GM12873 (cell line): ENCODE data around the gene ITIH3.

Experiments
- TF ChIP-seq, protein P1 (sequence below): IDR thresholded peaks from 2 replicates; pipeline ENCODE4 v1.5.1; 2012; ENCODE audit warnings: low read depth, mild to moderate bottlenecking, moderate library complexity, low read length, control low read depth; ENCODE audit not compliant: insufficient read depth; ENCODE audit errors: missing control alignments

The ITIH3 gene

DNA sequence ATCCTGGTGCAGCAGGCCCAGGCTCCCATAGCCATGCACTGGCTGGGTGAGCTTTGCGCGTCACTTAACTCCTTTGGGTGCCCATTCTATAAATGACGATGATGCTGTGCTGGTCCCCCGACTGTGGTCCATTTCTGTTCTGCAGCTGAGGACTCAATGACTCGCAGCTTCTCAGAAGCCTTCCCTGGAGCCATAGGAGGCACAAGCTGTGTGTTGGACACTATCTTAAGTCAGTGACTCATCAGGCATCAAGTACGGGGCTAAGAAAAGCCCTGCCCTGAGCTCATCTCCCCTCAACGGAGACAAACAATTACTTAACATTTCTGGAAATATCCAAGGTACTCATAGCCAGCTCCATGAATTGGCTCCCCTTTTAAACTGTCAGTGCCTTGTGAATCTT, 54.0 kb downstream of the ITIH3 start:
- TF ChIP-seq, protein P1, sequence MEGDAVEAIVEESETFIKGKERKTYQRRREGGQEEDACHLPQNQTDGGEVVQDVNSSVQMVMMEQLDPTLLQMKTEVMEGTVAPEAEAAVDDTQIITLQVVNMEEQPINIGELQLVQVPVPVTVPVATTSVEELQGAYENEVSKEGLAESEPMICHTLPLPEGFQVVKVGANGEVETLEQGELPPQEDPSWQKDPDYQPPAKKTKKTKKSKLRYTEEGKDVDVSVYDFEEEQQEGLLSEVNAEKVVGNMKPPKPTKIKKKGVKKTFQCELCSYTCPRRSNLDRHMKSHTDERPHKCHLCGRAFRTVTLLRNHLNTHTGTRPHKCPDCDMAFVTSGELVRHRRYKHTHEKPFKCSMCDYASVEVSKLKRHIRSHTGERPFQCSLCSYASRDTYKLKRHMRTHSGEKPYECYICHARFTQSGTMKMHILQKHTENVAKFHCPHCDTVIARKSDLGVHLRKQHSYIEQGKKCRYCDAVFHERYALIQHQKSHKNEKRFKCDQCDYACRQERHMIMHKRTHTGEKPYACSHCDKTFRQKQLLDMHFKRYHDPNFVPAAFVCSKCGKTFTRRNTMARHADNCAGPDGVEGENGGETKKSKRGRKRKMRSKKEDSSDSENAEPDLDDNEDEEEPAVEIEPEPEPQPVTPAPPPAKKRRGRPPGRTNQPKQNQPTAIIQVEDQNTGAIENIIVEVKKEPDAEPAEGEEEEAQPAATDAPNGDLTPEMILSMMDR = no peak

DNA sequence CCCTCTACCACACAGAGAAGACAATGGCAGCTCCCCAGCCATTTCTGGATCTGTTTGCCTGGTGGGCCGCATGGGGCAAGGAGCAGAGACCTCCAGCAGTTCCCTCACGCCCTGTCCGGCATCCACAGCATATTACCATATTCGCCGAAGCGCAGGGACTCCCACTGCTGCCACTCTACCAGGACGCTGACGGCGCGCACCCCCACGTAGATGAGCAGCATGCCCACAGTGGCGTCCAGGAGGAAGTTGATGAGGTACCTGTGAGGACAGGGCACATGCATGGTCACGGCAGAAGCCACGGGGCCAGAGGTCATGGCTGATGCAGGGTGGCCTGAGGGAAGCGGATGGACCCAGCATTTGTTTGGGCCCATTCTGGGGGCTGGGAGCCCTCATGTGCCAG, 55.1 kb downstream of the ITIH3 start:
- TF ChIP-seq, protein P1 = no peak

DNA sequence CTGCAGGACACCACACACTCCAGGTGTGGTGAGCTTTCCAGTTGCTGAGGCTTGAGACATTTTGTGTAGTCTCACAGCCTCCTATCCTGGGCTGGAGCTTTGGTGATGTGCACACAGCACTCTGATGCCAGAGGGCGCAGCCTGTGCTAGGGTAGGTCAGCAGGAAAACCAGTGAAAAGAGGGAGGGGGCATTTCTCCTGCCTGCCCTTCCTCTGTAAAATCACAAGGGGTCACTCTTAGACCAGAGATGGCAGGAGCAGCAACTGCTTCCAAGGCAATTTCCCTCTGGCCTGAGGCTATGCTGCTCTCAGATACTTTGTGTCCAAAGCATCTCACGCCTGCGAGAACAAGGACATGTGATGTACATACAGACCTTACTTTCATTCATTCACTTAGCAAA, 56.8 kb downstream of the ITIH3 start:
- TF ChIP-seq, protein P1 = peak; percentile 75

DNA sequence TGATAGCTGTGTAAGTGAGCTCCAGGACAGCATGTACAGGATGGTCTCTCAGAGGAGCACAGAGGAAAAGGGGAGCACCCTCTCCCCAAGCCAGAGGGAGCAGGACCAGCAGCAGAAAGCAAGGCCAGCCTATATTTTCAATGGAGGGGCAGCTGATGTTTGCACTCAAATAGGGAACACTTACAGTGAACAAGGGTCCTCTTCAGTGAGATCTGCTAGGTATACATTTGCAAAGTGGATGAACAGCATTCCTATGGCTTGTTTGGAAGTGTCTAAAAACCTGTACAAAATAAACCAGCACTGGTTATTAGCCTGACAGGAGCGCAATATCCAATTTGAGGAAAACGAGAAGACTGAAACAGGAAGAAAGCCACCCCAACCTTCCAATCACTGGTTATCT, 57.8 kb downstream of the ITIH3 start:
- TF ChIP-seq, protein P1 = no peak

DNA sequence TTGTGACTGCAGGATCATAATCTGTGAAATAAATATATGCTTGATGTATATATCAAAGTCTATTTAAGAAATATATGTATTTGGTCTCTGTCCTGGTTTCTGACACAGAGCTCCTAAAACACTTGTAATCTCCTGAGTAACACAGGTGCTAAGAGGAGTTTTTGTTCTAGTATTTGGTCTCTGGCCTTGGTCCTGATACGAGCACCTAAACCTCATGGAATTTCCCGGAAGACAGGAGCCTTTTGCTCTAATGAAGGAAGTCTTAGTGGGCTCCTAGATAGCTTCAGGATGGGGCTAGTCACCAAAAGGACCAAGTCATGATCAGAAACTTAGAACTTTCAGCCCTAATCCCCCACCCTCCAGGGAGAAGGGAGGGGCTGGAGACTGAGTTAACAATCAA, 59.4 kb downstream of the ITIH3 start:
- TF ChIP-seq, protein P1 = no peak

DNA sequence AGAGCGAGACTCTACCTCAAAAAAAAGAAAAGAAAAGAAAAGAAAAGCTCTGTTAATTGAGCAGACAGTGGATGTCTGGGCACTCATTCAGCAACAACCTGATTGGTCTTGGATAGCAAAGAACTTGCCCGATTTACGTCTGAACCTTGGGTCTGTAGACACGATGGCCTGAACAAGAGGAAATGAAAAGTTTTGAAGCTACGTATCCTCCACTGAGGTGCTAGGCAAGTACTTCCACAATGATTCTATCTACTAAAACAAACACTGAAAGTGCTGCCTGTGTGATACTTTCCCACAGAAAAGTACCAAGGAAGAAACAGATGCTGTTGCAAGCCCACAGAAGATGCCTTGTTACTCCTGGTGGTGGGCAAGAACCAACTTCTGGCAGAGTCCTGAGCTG, 62.1 kb downstream of the ITIH3 start:
- TF ChIP-seq, protein P1 = no peak

DNA sequence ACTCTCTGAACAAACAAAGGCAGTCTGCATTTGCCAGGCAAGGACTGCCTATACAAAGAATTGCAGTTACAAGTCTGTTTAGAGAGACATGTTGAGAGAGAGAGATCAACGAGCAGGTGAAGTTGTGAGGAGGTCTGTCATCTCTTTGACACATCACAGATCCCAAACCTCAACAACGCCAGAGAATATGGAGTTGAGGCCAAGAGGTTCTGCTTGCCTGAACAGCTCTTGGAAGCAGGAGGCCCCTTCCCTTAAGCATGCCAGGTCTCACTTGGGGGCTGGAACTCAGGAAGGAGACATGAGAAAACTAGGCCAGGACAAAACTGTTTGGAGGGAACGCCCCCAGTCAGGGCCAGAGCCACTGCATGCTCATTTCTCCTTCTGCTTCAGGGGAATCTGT, 62.5 kb downstream of the ITIH3 start:
- TF ChIP-seq, protein P1 = no peak

DNA sequence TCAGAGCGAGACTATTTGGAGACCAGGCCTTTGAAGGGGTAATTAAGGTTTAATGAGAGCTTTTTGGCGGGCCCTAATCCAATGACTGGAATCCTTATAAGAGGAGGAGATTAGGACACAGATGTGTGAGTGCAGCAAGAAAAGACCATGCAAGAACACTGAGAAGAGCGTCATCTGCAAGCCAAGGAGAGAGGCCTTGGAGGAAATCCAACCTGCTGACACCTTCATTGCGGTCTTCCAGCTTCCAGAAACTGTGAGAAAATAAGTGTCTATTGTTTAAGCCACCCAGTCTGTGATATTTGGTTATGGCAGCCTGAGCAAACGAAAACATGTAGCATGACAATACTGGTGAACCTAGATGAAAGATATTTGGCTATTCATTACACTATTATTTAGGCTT, 63.3 kb downstream of the ITIH3 start:
- TF ChIP-seq, protein P1 = no peak
